GM23248 (cell line): ENCODE results near the gene USP37.

Experiments used
- EZH2 ChIP-seq: fragments of 200-600 bp; sonication (generic); IDR thresholded peaks from 2 replicates; pipeline ENCODE4 v1.6.1; 2018; ENCODE audit warnings: antibody characterized with exemption, mild to moderate bottlenecking; ENCODE audit not compliant: insufficient read depth, poor library complexity, severe bottlenecking
- EZH2phosphoT487 ChIP-seq: fragments of 200-600 bp; sonication (generic); IDR thresholded peaks from 2 replicates; pipeline ENCODE4 v1.6.1; 2018; ENCODE audit warnings: antibody characterized with exemption, moderate library complexity, mild to moderate bottlenecking, low read depth; ENCODE audit not compliant: insufficient read depth

DNA sequence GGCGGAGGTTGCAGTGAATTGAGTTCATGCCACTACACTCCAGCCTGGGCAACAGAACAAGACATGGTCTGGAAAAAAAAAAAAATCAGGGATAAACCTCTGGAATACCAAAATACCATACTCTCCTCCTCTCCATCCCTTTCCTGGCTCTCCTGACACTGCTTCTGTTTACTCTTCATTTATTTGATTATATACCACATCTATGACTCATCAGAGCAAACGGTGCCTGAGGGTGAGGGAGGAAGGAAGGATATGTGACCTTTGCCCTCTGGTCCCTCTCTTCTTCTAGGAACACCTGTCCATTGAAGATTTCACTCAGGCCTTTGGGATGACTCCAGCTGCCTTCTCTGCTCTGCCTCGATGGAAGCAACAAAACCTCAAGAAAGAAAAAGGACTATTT is 119.2 kb downstream of the USP37 start:
- no peak for TF ChIP-seq EZH2
- TF ChIP-seq EZH2phosphoT487, result no peak
